Type B pancreatic cell (in vitro differentiated cells): Measurements from ENCODE around the gene PLEKHA8. TPM values are rescaled to one million over a fixed set of nuclear protein-coding genes. Genes with fewer than 3 reads are reported as not detected.
"Not testable (repeated sequence)": the region's sequence is repeated elsewhere in the genome, so short reads cannot be mapped to it uniquely, and the experiment has no call there.

Source experiments
- DNase-seq: peaks from one replicate; pipeline ENCODE4 v3.0.0; 2021; ENCODE audit warnings: mixed read lengths; ENCODE audit not compliant: unreplicated experiment; ENCODE audit errors: extremely low spot score
- H3K27ac Mint-ChIP-seq: 2 replicates; pipeline ENCODE4 v1.8.0; 2021; ENCODE audit warnings: mild to moderate bottlenecking, mixed read lengths
- H3K27me3 Mint-ChIP-seq: 2 replicates; pipeline ENCODE4 v1.8.0; 2021; ENCODE audit warnings: mixed read lengths
- H3K36me3 Mint-ChIP-seq: 2 replicates; pipeline ENCODE4 v1.8.0; 2021; ENCODE audit warnings: mixed read lengths
- H3K4me1 Mint-ChIP-seq: one replicate; pipeline ENCODE4 v1.8.0; 2021; ENCODE audit warnings: mixed read lengths; ENCODE audit not compliant: unreplicated experiment
- H3K4me3 Mint-ChIP-seq: 2 replicates; pipeline ENCODE4 v1.8.0; 2021; ENCODE audit warnings: mild to moderate bottlenecking, mixed read lengths
- H3K9me3 Mint-ChIP-seq: 2 replicates; pipeline ENCODE4 v1.8.0; 2021; ENCODE audit warnings: mixed read lengths
- CTCF ChIP-seq: fragments of 200-600 bp; sonication (generic); conservative IDR thresholded peaks from 2 replicates; pipeline ENCODE4 v1.5.0; 2021; ENCODE audit warnings: antibody characterized with exemption, mild to moderate bottlenecking
- total RNA-seq: library from RNA; stranded (reverse); gene quantifications from 2 replicates; pipeline ENCODE4 v1.2.1, GENCODE V29; 2021; ENCODE audit warnings: low replicate concordance

Gene PLEKHA8
- total RNA-seq, 1 donor from 2014 or later: 46.0 TPM

- no peak overlapping the region for H3K4me3 Mint-ChIP-seq
- peaks cover 51% of the 10 kb centered on the region for H3K36me3 Mint-ChIP-seq
- no peaks in the 10 kb centered on the region for H3K4me1 Mint-ChIP-seq
- no peak for DNase-seq
- no peaks in the 10 kb centered on the region for H3K9me3 Mint-ChIP-seq
- H3K27ac Mint-ChIP-seq: no peak overlapping the region
- TF ChIP-seq CTCF: no peak
- H3K27me3 Mint-ChIP-seq: no peaks in the 10 kb centered on the region
Measured at GRCh38 chr7:30049173-30049572, 21.0 kb downstream of the PLEKHA8 start.

GRCh38 chr7:30053068-30053467 is 24.9 kb downstream of the PLEKHA8 start:
- Mint-ChIP-seq H3K9me3 (no peaks in the 10 kb centered on the region), H3K4me1 (no peaks in the 10 kb centered on the region), H3K27me3 (no peaks in the 10 kb centered on the region), H3K36me3 (peaks cover 47% of the 10 kb centered on the region), H3K4me3 (no peak overlapping the region), H3K27ac (no peak overlapping the region)
- no peak for DNase-seq
- no peak for TF ChIP-seq CTCF

- no peak for DNase-seq
- Mint-ChIP-seq H3K9me3 (no peaks in the 10 kb centered on the region), H3K27me3 (no peaks in the 10 kb centered on the region), H3K4me1 (no peaks in the 10 kb centered on the region), H3K27ac (no peak overlapping the region), H3K4me3 (no peak overlapping the region), H3K36me3 (peaks cover 38% of the 10 kb centered on the region)
- TF ChIP-seq CTCF: no peak
Measured at GRCh38 chr7:30057741-30058140, 29.5 kb downstream of the PLEKHA8 start.

- not testable (repeated sequence) for H3K27ac Mint-ChIP-seq, DNase-seq
- peaks cover 26% of the 10 kb centered on the region for H3K36me3 Mint-ChIP-seq
Measured at GRCh38 chr7:30061786-30062185, 33.6 kb downstream of the PLEKHA8 start.

GRCh38 chr7:30062587-30062986 is 34.4 kb downstream of the PLEKHA8 start:
- Mint-ChIP-seq H3K27me3 (no peaks in the 10 kb centered on the region), H3K4me1 (no peaks in the 10 kb centered on the region), H3K27ac (no peak overlapping the region), H3K4me3 (no peak overlapping the region), H3K9me3 (no peaks in the 10 kb centered on the region), H3K36me3 (peaks cover 20% of the 10 kb centered on the region)
- DNase-seq: no peak
- peak; percentile 81 for TF ChIP-seq CTCF

More at GRCh38 chr7:30061786-30062185, 33.6 kb downstream of the PLEKHA8 start:
- peak; percentile 74 for TF ChIP-seq CTCF
- not testable (repeated sequence) for H3K4me3 Mint-ChIP-seq, H3K4me1 Mint-ChIP-seq, H3K9me3 Mint-ChIP-seq, H3K27me3 Mint-ChIP-seq

GRCh38 chr7:30065746-30066145 is 37.5 kb downstream of the PLEKHA8 start:
- peaks cover 18% of the 10 kb centered on the region for H3K36me3 Mint-ChIP-seq
- peak overlapping the region; percentile 35 for H3K27ac Mint-ChIP-seq
- H3K9me3 Mint-ChIP-seq: no peaks in the 10 kb centered on the region
- DNase-seq: no peak
- H3K4me1 Mint-ChIP-seq: no peaks in the 10 kb centered on the region
- H3K4me3 Mint-ChIP-seq: no peak overlapping the region
- H3K27me3 Mint-ChIP-seq: no peaks in the 10 kb centered on the region
- TF ChIP-seq CTCF: no peak
